OCI-LY1 (cell line): ENCODE measurements around the gene STAC.
"Not testable (repeated sequence)": the region's sequence is repeated elsewhere in the genome, so short reads cannot be mapped to it uniquely, and the experiment has no call there.

Experiments used
- H2AFZ ChIP-seq: fragments of 200-600 bp; sonication (generic), shearing (Covaris generic); 2 replicates; pipeline ENCODE4 v1.6.0; 2014; ENCODE audit warnings: antibody characterized with exemption, mild to moderate bottlenecking, low read length
- H3F3A ChIP-seq: fragments of 200-600 bp; sonication (generic), shearing (Covaris generic); 2 replicates; pipeline ENCODE4 v1.6.0; 2014; ENCODE audit warnings: mild to moderate bottlenecking, antibody characterized with exemption, low read length, moderate library complexity; ENCODE audit not compliant: insufficient read depth
- H3K27ac ChIP-seq: fragments of 200-600 bp; sonication (generic); 2 replicates; pipeline ENCODE4 v1.5.1; 2014; ENCODE audit warnings: low read length, mixed run types, mild to moderate bottlenecking, low read depth; ENCODE audit not compliant: poor library complexity, severe bottlenecking
- H3K27me3 ChIP-seq: fragments of 200-600 bp; sonication (generic); 2 replicates; pipeline ENCODE4 v1.6.0; 2014; ENCODE audit warnings: antibody characterized with exemption, mild to moderate bottlenecking, low read length, moderate library complexity; ENCODE audit not compliant: insufficient read depth
- H3K36me3 ChIP-seq: fragments of 200-600 bp; sonication (generic); 2 replicates; pipeline ENCODE4 v1.6.1; 2014; ENCODE audit warnings: mild to moderate bottlenecking, antibody characterized with exemption, low read length, moderate library complexity, mixed read lengths; ENCODE audit not compliant: insufficient read depth
- H3K4me1 ChIP-seq: fragments of 200-600 bp; sonication (generic); 2 replicates; pipeline ENCODE4 v1.5.1; 2014; ENCODE audit warnings: mild to moderate bottlenecking, low read length, moderate library complexity; ENCODE audit not compliant: insufficient read depth, severe bottlenecking
- H3K4me2 ChIP-seq: fragments of 200-600 bp; sonication (generic), shearing (Covaris generic); 2 replicates; pipeline ENCODE4 v1.6.1; 2014; ENCODE audit warnings: low read length
- H3K4me3 ChIP-seq: fragments of 200-600 bp; sonication (generic); 2 replicates; pipeline ENCODE4 v1.5.1; 2014; ENCODE audit warnings: low read length, low read depth, mild to moderate bottlenecking, mixed read lengths; ENCODE audit not compliant: poor library complexity, severe bottlenecking
- H3K79me2 ChIP-seq: fragments of 200-600 bp; shearing (Covaris generic); 2 replicates; pipeline ENCODE4 v1.6.1; 2016; ENCODE audit warnings: mixed run types, low read length, mixed read lengths; ENCODE audit not compliant: insufficient read depth
- H3K9ac ChIP-seq: fragments of 200-600 bp; sonication (generic), shearing (Covaris generic); 2 replicates; pipeline ENCODE4 v1.6.1; 2014; ENCODE audit warnings: mild to moderate bottlenecking, low read length, mixed read lengths
- H3K9me2 ChIP-seq: fragments of 200-600 bp; sonication (generic), shearing (Covaris generic); 2 replicates; pipeline ENCODE4 v1.6.1; 2014; ENCODE audit warnings: low read depth, mild to moderate bottlenecking, low read length, mixed read lengths
- H3K9me3 ChIP-seq: fragments of 200-600 bp; shearing (Covaris generic); 2 replicates; pipeline ENCODE4 v1.6.1; 2014; ENCODE audit warnings: low read length, mixed read lengths
- H4K20me1 ChIP-seq: fragments of 200-600 bp; sonication (generic), shearing (Covaris generic); 2 replicates; pipeline ENCODE4 v1.6.0; 2016; ENCODE audit warnings: mild to moderate bottlenecking, low read length; ENCODE audit not compliant: insufficient read depth
- CTCF ChIP-seq: fragments of 200-600 bp; sonication (generic), shearing (Covaris generic); IDR thresholded peaks from 2 replicates; pipeline ENCODE4 v1.5.1; 2017; ENCODE audit warnings: mild to moderate bottlenecking, antibody characterized with exemption, low read length, moderate library complexity, mixed read lengths
- EZH2 ChIP-seq: fragments of 200-600 bp; sonication (generic), shearing (Covaris generic); IDR thresholded peaks from 2 replicates; pipeline ENCODE4 v1.8.0; 2017; ENCODE audit warnings: borderline replicate concordance, mixed run types, mild to moderate bottlenecking, antibody characterized with exemption, low read length, moderate library complexity, mixed read lengths

STAC gene

DNA sequence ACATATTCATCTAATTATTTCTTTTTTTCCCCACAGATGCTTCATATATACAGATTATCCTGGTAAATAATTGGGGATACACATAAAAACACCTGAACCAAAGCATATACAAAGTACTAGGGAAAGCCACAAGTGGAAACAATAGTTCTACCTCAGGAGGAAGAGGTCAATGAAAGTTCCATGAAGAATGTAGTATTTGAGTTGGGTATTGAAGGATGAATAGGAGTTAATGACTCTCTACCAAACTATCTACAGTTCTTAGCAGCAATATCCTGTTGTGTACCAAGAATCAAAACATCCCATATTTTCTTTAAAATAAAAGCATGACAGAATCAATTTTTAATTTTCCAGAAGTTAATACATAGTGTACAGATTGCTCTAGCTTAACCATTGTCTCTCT lies 78.9 kb downstream of the STAC start:
- no peaks in the 10 kb centered on the region for H3K9me3 ChIP-seq

DNA sequence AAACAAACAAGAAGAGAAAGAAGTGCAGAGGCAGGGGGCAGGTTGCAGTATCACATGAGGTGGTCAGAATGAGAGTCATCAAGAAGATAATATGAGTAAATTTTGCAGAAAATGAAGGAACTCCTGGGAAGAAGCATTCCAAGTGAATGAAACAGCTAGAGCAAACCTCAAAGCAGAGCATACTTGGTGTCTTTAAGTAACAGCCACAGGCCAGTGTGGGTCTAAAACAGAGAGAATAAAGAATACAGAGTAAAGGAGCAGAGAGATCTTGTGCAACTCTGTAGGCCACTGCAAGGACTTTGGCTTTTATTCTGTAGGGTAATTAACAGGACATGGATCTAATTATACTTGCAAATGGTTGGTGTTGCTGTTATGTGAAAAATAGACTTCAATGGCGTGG lies 81.3 kb downstream of the STAC start:
- Histone ChIP-seq H3K79me2 (no peaks in the 10 kb centered on the region), H3K9me2 (no peaks in the 10 kb centered on the region), H2AFZ (no peak overlapping the region), H3K4me1 (no peaks in the 10 kb centered on the region), H4K20me1 (no peaks in the 10 kb centered on the region), H3K36me3 (no peaks in the 10 kb centered on the region), H3K27ac (no peak overlapping the region), H3K9me3 (no peaks in the 10 kb centered on the region), H3F3A (no peaks in the 10 kb centered on the region), H3K9ac (no peak overlapping the region), H3K27me3 (no peaks in the 10 kb centered on the region), H3K4me2 (no peak overlapping the region), H3K4me3 (no peak overlapping the region)
- TF ChIP-seq EZH2: no peak
- TF ChIP-seq CTCF: no peak

More for the DNA sequence above, 78.9 kb downstream of the STAC start:
- Histone ChIP-seq H3F3A (no peaks in the 10 kb centered on the region), H3K27me3 (no peaks in the 10 kb centered on the region), H3K9me2 (no peaks in the 10 kb centered on the region), H3K9ac (no peak overlapping the region), H3K4me1 (no peaks in the 10 kb centered on the region), H3K4me2 (no peak overlapping the region), H3K4me3 (no peak overlapping the region), H3K79me2 (no peaks in the 10 kb centered on the region), H3K27ac (no peak overlapping the region), H2AFZ (no peak overlapping the region), H3K36me3 (no peaks in the 10 kb centered on the region), H4K20me1 (no peaks in the 10 kb centered on the region)
- TF ChIP-seq CTCF (no peak), EZH2 (no peak)

- H3K79me2 ChIP-seq, H2AFZ ChIP-seq, H3K27me3 ChIP-seq: not testable (repeated sequence)
These were observed 91.7 kb downstream of the STAC start for GRCh38 chr3:36472045-36472444.

GRCh38 chr3:36475558-36475957 lies 95.3 kb downstream of the STAC start:
- TF ChIP-seq EZH2 (no peak), CTCF (no peak)
- Histone ChIP-seq H3K27ac (no peak overlapping the region), H3K9me3 (no peaks in the 10 kb centered on the region), H3K4me2 (no peak overlapping the region), H3K27me3 (no peaks in the 10 kb centered on the region), H3K36me3 (no peaks in the 10 kb centered on the region), H3K9ac (no peak overlapping the region), H2AFZ (no peak overlapping the region), H3K9me2 (no peaks in the 10 kb centered on the region), H4K20me1 (no peaks in the 10 kb centered on the region), H3K79me2 (no peaks in the 10 kb centered on the region), H3K4me3 (no peak overlapping the region), H3K4me1 (no peaks in the 10 kb centered on the region), H3F3A (no peaks in the 10 kb centered on the region)

More at GRCh38 chr3:36472045-36472444, 91.7 kb downstream of the STAC start:
- H3K4me1 ChIP-seq, H3K36me3 ChIP-seq, H3K4me2 ChIP-seq, H3K9ac ChIP-seq, H3K9me2 ChIP-seq, H3K4me3 ChIP-seq, H3K9me3 ChIP-seq, H3F3A ChIP-seq, H3K27ac ChIP-seq, H4K20me1 ChIP-seq: not testable (repeated sequence)
